H1 (cell line): ENCODE data around the gene TANC1. TPM values are rescaled to one million over a fixed set of nuclear protein-coding genes. Genes with fewer than 3 reads are reported as not detected.

Experiments
- CTCF ChIA-PET: fragments of 300-600 bp; sonication (Branson Sonifier 250); formaldehyde crosslinking; loops from one replicate; lab custom pipeline; 2021; ENCODE audit not compliant: partially characterized antibody; lab: Charles Lee
- POLR2A ChIA-PET: fragments of 300-600 bp; sonication (Branson Sonifier 250); formaldehyde crosslinking; loops from one replicate; lab custom pipeline; 2021; ENCODE audit warnings: inconsistent platforms; ENCODE audit not compliant: partially characterized antibody; lab: Charles Lee
- DNase-seq, 2 experiments: peaks; one replicate each; pipeline versions ENCODE4 v3.0.0 to v3.0.0-alpha.2; 2010 to 2022; ENCODE audit warnings: low spot score in 2 of 2, low read depth in 1 of 2, mixed read lengths in 1 of 2
- FAIRE-seq: peaks from 2 replicates; lab custom pipeline; 2011; peaks lifted over from hg19 to GRCh38; lab: Jason Lieb, UNC
- H2AFZ ChIP-seq: 2 replicates; pipeline ENCODE4 v1.8.1; 2012; ENCODE audit warnings: low read length, inconsistent platforms
- H2AK5ac ChIP-seq: 2 replicates; pipeline ENCODE4 v1.6.1; 2013; ENCODE audit warnings: low read depth, low read length
- H2BK120ac ChIP-seq: replicated peaks from 2 replicates; pipeline ENCODE3; 2013; ENCODE audit warnings: low read depth, low read length, inconsistent platforms
- H2BK12ac ChIP-seq: 2 replicates; pipeline ENCODE4 v1.6.1; 2013; ENCODE audit warnings: low read depth, low read length
- H2BK15ac ChIP-seq: 2 replicates; pipeline ENCODE4 v1.6.1; 2013; ENCODE audit warnings: low read length
- H2BK20ac ChIP-seq: 2 replicates; pipeline ENCODE4 v1.6.1; 2013; ENCODE audit warnings: low read length
- H2BK5ac ChIP-seq: 2 replicates; pipeline ENCODE4 v1.6.1; 2013; ENCODE audit warnings: low read depth, low read length
- H3K14ac ChIP-seq: 2 replicates; pipeline ENCODE4 v1.6.1; 2013; ENCODE audit warnings: inconsistent platforms; ENCODE audit not compliant: insufficient read length
- H3K18ac ChIP-seq: 2 replicates; pipeline ENCODE4 v1.6.1; 2013; ENCODE audit warnings: low read length; ENCODE audit errors: extremely low read depth
- H3K23ac ChIP-seq: 2 replicates; pipeline ENCODE4 v1.6.1; 2013; ENCODE audit warnings: inconsistent platforms; ENCODE audit not compliant: insufficient read length
- H3K23me2 ChIP-seq: 2 replicates; pipeline ENCODE4 v1.6.1; 2013; ENCODE audit warnings: low read depth, low read length
- H3K27ac ChIP-seq: 2 replicates; pipeline ENCODE4 v1.6.1; 2011; ENCODE audit warnings: low read depth, low read length, inconsistent platforms
- H3K27me3 ChIP-seq, 4 experiments: replicated peaks in 1 of 4; 1 replicate in 1 of 4; 2 replicates in 3 of 4; pipeline versions ENCODE4 v1.6.1 to v1.8.1; 2011 to 2013; ENCODE audit warnings: low read length in 3 of 4, mild to moderate bottlenecking in 3 of 4, inconsistent platforms in 2 of 4, mixed read lengths in 2 of 4, moderate library complexity in 1 of 4; ENCODE audit not compliant: control insufficient read depth in 3 of 4, insufficient read depth in 3 of 4; ENCODE audit errors: extremely low read depth in 1 of 4
- H3K36me3 ChIP-seq, 4 experiments: 2 replicates each; pipeline versions ENCODE4 v1.6.1 to v1.8.1; 2011 to 2013; ENCODE audit warnings: mild to moderate bottlenecking in 4 of 4, low read length in 3 of 4, moderate library complexity in 2 of 4, control low read depth in 1 of 4, inconsistent platforms in 1 of 4; ENCODE audit not compliant: insufficient read depth in 4 of 4, control insufficient read depth in 2 of 4
- H3K4ac ChIP-seq: replicated peaks from 2 replicates; pipeline ENCODE3; 2013; ENCODE audit warnings: low read length, low read depth, mixed read lengths, inconsistent platforms; ENCODE audit not compliant: insufficient read length
- H3K4me1 ChIP-seq, 4 experiments: replicated peaks in 1 of 4; 1 replicate in 1 of 4; 2 replicates in 3 of 4; pipeline versions ENCODE4 v1.6.1 to v1.8.1; 2011 to 2013; ENCODE audit warnings: low read length in 3 of 4, inconsistent platforms in 2 of 4, mixed read lengths in 1 of 4; ENCODE audit not compliant: insufficient read depth in 4 of 4, control insufficient read depth in 3 of 4
- H3K4me2 ChIP-seq, 2 experiments: 2 replicates each; pipeline versions ENCODE4 v1.6.1 to v1.8.1; 2011 to 2013; ENCODE audit warnings: low read depth in 2 of 2, low read length in 2 of 2, control low read depth in 1 of 2, inconsistent platforms in 1 of 2, mild to moderate bottlenecking in 1 of 2; ENCODE audit not compliant: insufficient read depth in 1 of 2
- H3K4me3 ChIP-seq, 4 experiments: fragments of 200-600, 300-600 bp in 1 of 4; sonication (generic), shearing (Covaris generic), sonication (Bioruptor Twin) in 1 of 4; 2 replicates each; pipeline versions ENCODE4 v1.5.1 to v1.8.1; 2011 to 2016; ENCODE audit warnings: low read length in 4 of 4, low read depth in 3 of 4, control low read depth in 2 of 4, inconsistent platforms in 2 of 4, mild to moderate bottlenecking in 2 of 4, mixed read lengths in 1 of 4, moderate library complexity in 1 of 4; ENCODE audit not compliant: insufficient read depth in 2 of 4; ENCODE audit errors: extremely low read depth in 1 of 4
- H3K56ac ChIP-seq: replicated peaks from 2 replicates; pipeline ENCODE3; 2013; ENCODE audit warnings: low read depth, mild to moderate bottlenecking, mixed read lengths, low read length, inconsistent platforms; ENCODE audit not compliant: insufficient read length
- H3K79me1 ChIP-seq: 2 replicates; pipeline ENCODE4 v1.6.1; 2013; ENCODE audit warnings: low read depth, low read length, control low read depth
- H3K79me2 ChIP-seq, 2 experiments: 2 replicates each; pipeline versions ENCODE4 v1.6.1 to v1.8.1; 2012 to 2013; ENCODE audit warnings: low read length in 2 of 2, mild to moderate bottlenecking in 2 of 2, inconsistent platforms in 1 of 2; ENCODE audit not compliant: insufficient read depth in 2 of 2, control insufficient read depth in 1 of 2
- H3K9ac ChIP-seq, 4 experiments: replicated peaks in 1 of 4; 1 replicate in 1 of 4; 2 replicates in 3 of 4; pipeline versions ENCODE4 v1.6.1 to v1.8.1; 2011 to 2013; ENCODE audit warnings: low read depth in 3 of 4, low read length in 3 of 4, control low read depth in 2 of 4, mild to moderate bottlenecking in 2 of 4, moderate library complexity in 2 of 4, inconsistent platforms in 1 of 4; ENCODE audit errors: extremely low read depth in 1 of 4
- H3K9me3 ChIP-seq, 2 experiments: 2 replicates each; pipeline versions ENCODE4 v1.6.1 to v1.8.1; 2012 to 2013; ENCODE audit warnings: mild to moderate bottlenecking in 2 of 2, moderate library complexity in 2 of 2, control low read depth in 1 of 2, inconsistent platforms in 1 of 2, low read depth in 1 of 2, low read length in 1 of 2, mixed read lengths in 1 of 2; ENCODE audit not compliant: insufficient read depth in 2 of 2
- H4K20me1 ChIP-seq, 2 experiments: replicated peaks in 1 of 2; 2 replicates each; pipeline versions ENCODE3 to v1.8.1; 2011 to 2013; ENCODE audit warnings: inconsistent platforms in 2 of 2, low read length in 2 of 2, mild to moderate bottlenecking in 1 of 2; ENCODE audit not compliant: insufficient read depth in 2 of 2, control insufficient read depth in 1 of 2
- H4K5ac ChIP-seq: 2 replicates; pipeline ENCODE4 v1.6.1; 2013; ENCODE audit warnings: low read length, low read depth, mixed read lengths, inconsistent platforms; ENCODE audit not compliant: insufficient read length
- H4K8ac ChIP-seq: 2 replicates; pipeline ENCODE4 v1.8.0; 2013; ENCODE audit warnings: mild to moderate bottlenecking, moderate library complexity, low read length, inconsistent platforms; ENCODE audit not compliant: insufficient read depth; ENCODE audit errors: extremely low read depth
- H4K91ac ChIP-seq: replicated peaks from 2 replicates; pipeline ENCODE3; 2013; ENCODE audit warnings: low read length, mixed read lengths, inconsistent platforms; ENCODE audit not compliant: insufficient read length
- ASH2L ChIP-seq: fragments of 200-600, 300-600 bp; sonication (generic); IDR thresholded peaks from one replicate; pipeline ENCODE4 v1.7.1; 2017; ENCODE audit warnings: low read length
- BRCA1 ChIP-seq: IDR thresholded peaks from 2 replicates; pipeline ENCODE4 v1.6.1; 2012; ENCODE audit warnings: low read depth, low read length, improper control_type of control experiment
- EP300 ChIP-seq, 2 experiments: IDR thresholded peaks; 1 replicate in 1 of 2; 2 replicates in 1 of 2; pipeline ENCODE4 v1.6.1; 2011 to 2012; ENCODE audit warnings: low read depth in 2 of 2, low read length in 2 of 2, mild to moderate bottlenecking in 2 of 2, borderline replicate concordance in 1 of 2, inconsistent platforms in 1 of 2, moderate library complexity in 1 of 2
- NANOG ChIP-seq: IDR thresholded peaks from 2 replicates; pipeline ENCODE4 v1.6.1; 2011; ENCODE audit warnings: low read length, low read depth, mild to moderate bottlenecking, inconsistent platforms; ENCODE audit not compliant: insufficient read depth, poor library complexity, severe bottlenecking
- POLR2AphosphoS5 ChIP-seq: IDR thresholded peaks from 2 replicates; pipeline ENCODE4 v1.6.1; 2011; ENCODE audit warnings: low read depth, low read length
- POU5F1 ChIP-seq: IDR thresholded peaks from 2 replicates; pipeline ENCODE4 v1.6.1; 2011; ENCODE audit warnings: low read depth, mild to moderate bottlenecking, low read length, moderate library complexity
- RFX5 ChIP-seq: IDR thresholded peaks from 2 replicates; pipeline ENCODE4 v1.6.1; 2011; ENCODE audit warnings: low read depth, low read length, improper control_type of control experiment, borderline replicate concordance
- SIN3A ChIP-seq, 2 experiments: IDR thresholded peaks in 1 of 2; conservative IDR thresholded peaks in 1 of 2; 2 replicates each; pipeline ENCODE4 v1.6.1; 2011 to 2012; ENCODE audit warnings: low read length in 2 of 2, improper control_type of control experiment in 1 of 2, low read depth in 1 of 2, mild to moderate bottlenecking in 1 of 2
- SP2 ChIP-seq: IDR thresholded peaks from 2 replicates; pipeline ENCODE4 v1.6.1; 2012; ENCODE audit warnings: mild to moderate bottlenecking, low read length, inconsistent platforms
- TEAD4 ChIP-seq: IDR thresholded peaks from 2 replicates; pipeline ENCODE4 v1.6.1; 2012; ENCODE audit warnings: low read depth, low read length, inconsistent platforms, mixed read lengths
- WGBS, 2 experiments: shearing (Covaris generic) in 1 of 2; methylation state at CpG; one replicate each; pipeline versions ENCODE4 v1.1.6 to v1.1.7; 2013 to 2015; ENCODE audit warnings: low lambda C conversion rate in 2 of 2, mixed read lengths in 2 of 2, inconsistent platforms in 1 of 2, low coverage in 1 of 2, missing lambda C conversion rate in 1 of 2; ENCODE audit not compliant: insufficient replicate concordance in 2 of 2, insufficient coverage in 1 of 2, insufficient read length in 1 of 2; ENCODE audit errors: extremely low coverage in 1 of 2, missing lambda C conversion rate in 1 of 2; 5-methylcytosine and 5-hydroxymethylcytosine counted together
- polyA plus RNA-seq, 7 experiments: library from polyadenylated mRNA; depleted of rRNA in 3 of 7; stranded (reverse) in 5 of 7; unstranded in 2 of 7; fragments of >200 nt in 5 of 7; fragments of 200-250 nt in 2 of 7; gene quantifications; 1 replicate in 5 of 7; 2 replicates in 1 of 7; 4 replicates in 1 of 7; pipeline versions ENCODE4 v1.2.1 to v1.2.3, GENCODE V29; 2011 to 2013; ENCODE audit warnings: missing spikeins in 2 of 7, mixed read lengths in 2 of 7
- total RNA-seq: library from RNA; stranded (reverse); fragmentation: NEBNext Ultra II Directional; extraction: Animal tissue kit (Norgen Biotek cat#: 25700); gene quantifications from 2 replicates; pipeline ENCODE4 v1.2.1, GENCODE V29; 2021

Gene TANC1
- total and polyA plus RNA-seq, 2 of the 8 experiments (the other 6 are each of a cell fraction or from before 2014, with no cell fraction given) = 4.1 to 7.6 TPM

- Histone ChIP-seq H4K91ac (no peak overlapping the region), H3K9me3 (no peaks in the 10 kb centered on the region), H3K14ac (no peak overlapping the region), H3K27me3 (peaks cover 2 to 17% (median 8%) of the 10 kb centered on the region in 4 experiments), H3K4me2 (no peak overlapping the region), H3K4me3 (no peak overlapping the region), H2BK15ac (no peak overlapping the region), H2AFZ (no peak overlapping the region), H4K8ac (no peak overlapping the region), H3K79me1 (no peaks in the 10 kb centered on the region), H4K5ac (no peak overlapping the region), H3K27ac (no peak overlapping the region), H3K18ac (no peak overlapping the region), H4K20me1 (peaks cover 4 to 5% of the 10 kb centered on the region in 2 experiments), H3K36me3 (no peaks in the 10 kb centered on the region), H3K23ac (no peak overlapping the region), H2BK5ac (no peak overlapping the region), H2BK20ac (no peak overlapping the region), H2AK5ac (no peak overlapping the region), H3K9ac (no peak overlapping the region), H3K23me2 (no peaks in the 10 kb centered on the region), H3K4ac (no peak overlapping the region), H2BK120ac (no peak overlapping the region), H2BK12ac (no peak overlapping the region), H3K79me2 (peaks cover 0 to 10% of the 10 kb centered on the region in 2 experiments; a peak in 2 of 4 replicates), H3K56ac (no peak overlapping the region), H3K4me1 (no peaks in the 10 kb centered on the region)
- TF ChIP-seq SP2 = no peak
- TF ChIP-seq BRCA1 = no peak
- TF ChIP-seq RFX5 = no peak
- no peak for TF ChIP-seq ASH2L
- no peak for TF ChIP-seq EP300 (IDR thresholded peaks at IDR 0.05; ENCODE audit: borderline replicate concordance in 1 of 2, low read depth in 2 of 2, low read length in 2 of 2)
- no peak for TF ChIP-seq TEAD4
- TF ChIP-seq NANOG = no peak
- no peak for TF ChIP-seq POLR2AphosphoS5
- no peak for TF ChIP-seq SIN3A (conservative IDR thresholded peaks at IDR 0.05 in 1 of 2, IDR thresholded peaks at IDR 0.05 in 1 of 2; ENCODE audit: low read depth in 1 of 2, low read length in 2 of 2)
- TF ChIP-seq POU5F1 = no peak
- POLR2A ChIA-PET = no interaction called here
- WGBS, 2 experiments = 89% methylated on average over 9 of the region's 9 CpGs; no CpG with 5 or more reads in 1 of the 2 experiments
- FAIRE-seq = no peak
- CTCF ChIA-PET = interaction anchor here (1.5 kb wide), 1 partner anchor 144 kb away, joined by 3 read pairs; no protein-coding TSS in a partner anchor
- DNase-seq = no peak
Measured at GRCh38 chr2:158975271-158975921, 7.0 kb downstream of the TANC1 start.
